Keratinocyte (primary cell): Measurements from ENCODE around the gene SLC19A3. TPM values are rescaled to one million over a fixed set of nuclear protein-coding genes. Genes with fewer than 3 reads are reported as not detected.
A peak's percentile ranks its signal among the peaks of the same experiment; 100 is the strongest.

ENCODE experiments used
- DNase-seq: peaks from one replicate; pipeline ENCODE4 v3.0.0-alpha.2; 2011; ENCODE audit warnings: low read depth, missing footprints, low spot score
- FAIRE-seq: peaks from 2 replicates; lab custom pipeline; 2011; peaks lifted over from hg19 to GRCh38; lab: Jason Lieb, UNC
- H2AFZ ChIP-seq: 2 replicates; pipeline ENCODE4 v1.6.0; 2012; ENCODE audit warnings: low read length, control low read depth, inconsistent platforms; ENCODE audit not compliant: control insufficient read depth
- H3K27ac ChIP-seq: 2 replicates; pipeline ENCODE4 v1.5.1; 2011; ENCODE audit warnings: low read length; ENCODE audit not compliant: control insufficient read depth, insufficient read depth
- H3K27me3 ChIP-seq: 3 replicates; pipeline ENCODE4 v1.6.0; 2011; ENCODE audit warnings: low read length; ENCODE audit not compliant: control insufficient read depth, insufficient read depth; ENCODE audit errors: extremely low read depth
- H3K36me3 ChIP-seq, 2 experiments: 2 replicates in 1 of 2; 3 replicates in 1 of 2; pipeline ENCODE4 v1.5.1; 2011; ENCODE audit warnings: low read length in 2 of 2, mild to moderate bottlenecking in 1 of 2; ENCODE audit not compliant: control insufficient read depth in 2 of 2, insufficient read depth in 2 of 2; ENCODE audit errors: extremely low read depth in 1 of 2
- H3K4me1 ChIP-seq: 3 replicates; pipeline ENCODE4 v1.5.1; 2011; ENCODE audit warnings: low read length; ENCODE audit not compliant: control insufficient read depth, insufficient read depth; ENCODE audit errors: extremely low read depth
- H3K4me2 ChIP-seq: 3 replicates; pipeline ENCODE4 v1.6.0; 2011; ENCODE audit warnings: low read depth, low read length; ENCODE audit not compliant: control insufficient read depth, insufficient read depth; ENCODE audit errors: extremely low read depth
- H3K4me3 ChIP-seq, 3 experiments: fragments of 200-600 bp in 1 of 3; sonication (generic) in 1 of 3; 2 replicates in 2 of 3; 3 replicates in 1 of 3; pipeline ENCODE4 v1.5.1; 2011 to 2016; ENCODE audit warnings: low read length in 3 of 3, mild to moderate bottlenecking in 3 of 3, control low read depth in 2 of 3, inconsistent platforms in 1 of 3, low read depth in 1 of 3, mixed read lengths in 1 of 3, mixed run types in 1 of 3, moderate library complexity in 1 of 3; ENCODE audit not compliant: control insufficient read depth in 2 of 3, insufficient read depth in 2 of 3; ENCODE audit errors: extremely low read depth in 1 of 3
- H3K79me2 ChIP-seq: 2 replicates; pipeline ENCODE4 v1.6.0; 2012; ENCODE audit warnings: low read length; ENCODE audit not compliant: control insufficient read depth, insufficient read depth
- H3K9ac ChIP-seq: 3 replicates; pipeline ENCODE4 v1.6.0; 2011; ENCODE audit warnings: low read length; ENCODE audit not compliant: control insufficient read depth, insufficient read depth; ENCODE audit errors: extremely low read depth
- H3K9me1 ChIP-seq: 3 replicates; pipeline ENCODE4 v1.6.0; 2011; ENCODE audit warnings: low read length; ENCODE audit not compliant: control insufficient read depth, insufficient read depth; ENCODE audit errors: extremely low read depth
- H3K9me3 ChIP-seq: 2 replicates; pipeline ENCODE4 v1.5.1; 2012; ENCODE audit warnings: low read depth, low read length; ENCODE audit not compliant: control insufficient read depth
- H4K20me1 ChIP-seq: 3 replicates; pipeline ENCODE4 v1.6.0; 2011; ENCODE audit warnings: low read length; ENCODE audit not compliant: control insufficient read depth, insufficient read depth; ENCODE audit errors: extremely low read depth
- EZH2 ChIP-seq: IDR thresholded peaks from one replicate; pipeline ENCODE4 v1.6.1; 2012; ENCODE audit warnings: inconsistent platforms, mild to moderate bottlenecking, low read length, moderate library complexity
- dilution Hi-C: fragments of 300-500 bp; cut with MboI; formaldehyde crosslinking; loops from one replicate; pipeline ENCODE4 v1.7.0; 2020; ENCODE audit warnings: low sequenced_read_pairs; ENCODE audit not compliant: extremely low pct_ligation_motif_present
- polyA plus RNA-seq, 5 experiments: library from polyadenylated mRNA; depleted of rRNA in 3 of 5; stranded (reverse) in 3 of 5; stranded (forward) in 1 of 5; unstranded in 1 of 5; fragments of >200 nt; gene quantifications; 1 replicate in 1 of 5; 2 replicates in 3 of 5; 3 replicates in 1 of 5; pipeline versions ENCODE4 v1.2.1 to v1.2.3, GENCODE V29; 2011 to 2012; ENCODE audit warnings: missing spikeins in 2 of 5, low read depth in 1 of 5, low replicate concordance in 1 of 5
- TF ChIP-seq, protein P1 (sequence below), 3 experiments: IDR thresholded peaks in 1 of 3; conservative IDR thresholded peaks in 1 of 3; optimal IDR thresholded peaks in 1 of 3; 2 replicates in 2 of 3; 3 replicates in 1 of 3; pipeline versions ENCODE3 to v1.5.1; 2011; ENCODE audit warnings: low read length in 3 of 3, mild to moderate bottlenecking in 3 of 3, moderate library complexity in 2 of 3, control low read depth in 1 of 3, inconsistent platforms in 1 of 3; ENCODE audit not compliant: insufficient read depth in 2 of 3; ENCODE audit errors: extremely low read depth in 1 of 3

SLC19A3 gene
- polyA plus RNA-seq, 1 donor (not counting 4 experiments of a cell fraction or from before 2014, with no cell fraction given), result 0.58 TPM

DNA sequence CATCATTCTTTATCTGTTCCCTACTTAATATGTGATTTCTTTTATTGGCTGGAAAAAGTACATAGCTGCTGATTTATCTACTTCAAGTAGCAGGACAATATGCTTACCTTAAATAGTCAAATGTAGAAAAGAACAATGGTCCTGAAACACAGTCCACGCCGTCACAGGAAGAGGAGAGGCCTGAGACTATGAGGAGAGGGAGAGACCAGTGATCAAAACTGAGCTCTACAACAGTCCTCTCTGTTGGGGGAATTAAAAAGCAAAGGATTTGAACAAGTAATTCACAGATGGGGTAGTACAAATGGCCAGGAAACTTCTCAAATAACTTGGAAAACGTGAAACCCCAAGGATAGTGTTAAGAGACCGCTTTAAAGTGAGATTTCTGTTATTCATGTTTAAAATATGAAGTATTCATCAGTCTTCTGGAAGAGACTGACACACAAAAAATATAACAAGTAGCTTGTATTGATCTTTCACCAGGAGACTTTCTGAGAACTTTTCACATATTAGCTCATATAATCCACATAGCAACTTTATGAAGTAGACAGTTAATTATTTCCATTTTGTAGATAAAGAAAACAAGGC, 48.1 kb upstream of the SLC19A3 start:
- H4K20me1 ChIP-seq, result no peaks in the 10 kb centered on the region
- no peak overlapping the region for H3K9ac ChIP-seq
- TF ChIP-seq, protein P1, sequence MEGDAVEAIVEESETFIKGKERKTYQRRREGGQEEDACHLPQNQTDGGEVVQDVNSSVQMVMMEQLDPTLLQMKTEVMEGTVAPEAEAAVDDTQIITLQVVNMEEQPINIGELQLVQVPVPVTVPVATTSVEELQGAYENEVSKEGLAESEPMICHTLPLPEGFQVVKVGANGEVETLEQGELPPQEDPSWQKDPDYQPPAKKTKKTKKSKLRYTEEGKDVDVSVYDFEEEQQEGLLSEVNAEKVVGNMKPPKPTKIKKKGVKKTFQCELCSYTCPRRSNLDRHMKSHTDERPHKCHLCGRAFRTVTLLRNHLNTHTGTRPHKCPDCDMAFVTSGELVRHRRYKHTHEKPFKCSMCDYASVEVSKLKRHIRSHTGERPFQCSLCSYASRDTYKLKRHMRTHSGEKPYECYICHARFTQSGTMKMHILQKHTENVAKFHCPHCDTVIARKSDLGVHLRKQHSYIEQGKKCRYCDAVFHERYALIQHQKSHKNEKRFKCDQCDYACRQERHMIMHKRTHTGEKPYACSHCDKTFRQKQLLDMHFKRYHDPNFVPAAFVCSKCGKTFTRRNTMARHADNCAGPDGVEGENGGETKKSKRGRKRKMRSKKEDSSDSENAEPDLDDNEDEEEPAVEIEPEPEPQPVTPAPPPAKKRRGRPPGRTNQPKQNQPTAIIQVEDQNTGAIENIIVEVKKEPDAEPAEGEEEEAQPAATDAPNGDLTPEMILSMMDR (optimal IDR thresholded peaks at IDR 0.05 in 1 of 3, IDR thresholded peaks at IDR 0.05 in 1 of 3, conservative IDR thresholded peaks at IDR 0.05 in 1 of 3; ENCODE audit: extremely low read depth in 1 of 3, insufficient read depth in 2 of 3, low read length in 3 of 3), result no peak
- no peak for TF ChIP-seq EZH2
- peak; percentile 67 for FAIRE-seq
- H3K79me2 ChIP-seq, result no peaks in the 10 kb centered on the region
- H3K4me2 ChIP-seq, result no peak overlapping the region
- no peak overlapping the region for H3K27ac ChIP-seq
- no peak overlapping the region for H3K4me3 ChIP-seq
- H3K36me3 ChIP-seq, result no peaks in the 10 kb centered on the region
- peak overlapping the region; percentile 26 for H2AFZ ChIP-seq
- H3K9me1 ChIP-seq, result no peaks in the 10 kb centered on the region
- H3K9me3 ChIP-seq, result no peaks in the 10 kb centered on the region
- no peaks in the 10 kb centered on the region for H3K27me3 ChIP-seq
- H3K4me1 ChIP-seq, result no peaks in the 10 kb centered on the region
- dilution Hi-C loops, result no loop called here
- DNase-seq, result no peak

GRCh38 chr2:227761740-227762476, 44.1 kb upstream of the SLC19A3 start:
- no peak overlapping the region for H3K4me2 ChIP-seq
- no peak for FAIRE-seq

More at GRCh38 chr2:227761740-227762476, 44.1 kb upstream of the SLC19A3 start:
- Histone ChIP-seq H3K9ac (no peak overlapping the region), H3K9me1 (no peaks in the 10 kb centered on the region), H3K36me3 (no peaks in the 10 kb centered on the region), H3K79me2 (no peaks in the 10 kb centered on the region), H3K4me3 (no peak overlapping the region), H2AFZ (no peak overlapping the region), H3K9me3 (no peaks in the 10 kb centered on the region), H3K27ac (no peak overlapping the region), H4K20me1 (no peaks in the 10 kb centered on the region), H3K4me1 (peaks cover 11% of the 10 kb centered on the region), H3K27me3 (no peaks in the 10 kb centered on the region)
- no peak for TF ChIP-seq EZH2
- TF ChIP-seq, protein P1 (optimal IDR thresholded peaks at IDR 0.05 in 1 of 3, IDR thresholded peaks at IDR 0.05 in 1 of 3, conservative IDR thresholded peaks at IDR 0.05 in 1 of 3; ENCODE audit: extremely low read depth in 1 of 3, insufficient read depth in 2 of 3, low read length in 3 of 3), result no peak
- no peak for DNase-seq
- dilution Hi-C loops, result no loop called here
